Measurements from ENCODE around the gene YIPF4.
"Not testable (repeated sequence)": the region's sequence is repeated elsewhere in the genome, so short reads cannot be mapped to it uniquely, and the experiment has no call there.

The YIPF4 gene

GRCh38 chr2:32278478-32278853, 762 bp downstream of the YIPF4 start:
- no peak for TF ChIP-seq CTCF (IDR thresholded peaks at IDR 0.05; ENCODE audit: low read depth, low read length, missing control alignments)
- DNase-seq (ENCODE audit: low read depth) = no peak
- peak overlapping the region; percentile 100 for H3K4me3 ChIP-seq (ENCODE audit: low read depth, low read length)

DNA sequence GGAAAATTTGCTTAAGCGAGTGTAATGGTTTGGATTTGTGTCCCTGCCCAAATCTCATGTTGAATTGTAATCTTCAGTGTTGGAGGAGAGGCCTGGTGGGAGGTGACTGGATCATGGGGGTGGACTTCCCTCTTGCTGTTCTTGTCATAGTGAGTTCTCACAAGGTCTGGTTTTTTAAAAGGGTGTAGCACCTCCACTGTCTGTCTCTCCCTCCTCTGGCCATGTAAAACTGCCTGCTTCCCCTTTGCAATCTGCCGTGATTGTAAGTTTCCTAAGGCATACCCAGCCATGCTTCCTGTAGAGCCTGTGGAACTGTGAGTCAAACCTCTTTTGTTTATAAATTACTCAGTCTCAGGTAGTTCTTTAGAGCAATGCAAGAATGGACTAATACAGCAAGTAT, 6.6 kb downstream of the YIPF4 start:
- no peak overlapping the region for H3K4me3 ChIP-seq (ENCODE audit: low read depth, low read length)
- TF ChIP-seq CTCF (IDR thresholded peaks at IDR 0.05; ENCODE audit: low read depth, low read length, missing control alignments) = no peak
- no peak for DNase-seq (ENCODE audit: low read depth)

DNA sequence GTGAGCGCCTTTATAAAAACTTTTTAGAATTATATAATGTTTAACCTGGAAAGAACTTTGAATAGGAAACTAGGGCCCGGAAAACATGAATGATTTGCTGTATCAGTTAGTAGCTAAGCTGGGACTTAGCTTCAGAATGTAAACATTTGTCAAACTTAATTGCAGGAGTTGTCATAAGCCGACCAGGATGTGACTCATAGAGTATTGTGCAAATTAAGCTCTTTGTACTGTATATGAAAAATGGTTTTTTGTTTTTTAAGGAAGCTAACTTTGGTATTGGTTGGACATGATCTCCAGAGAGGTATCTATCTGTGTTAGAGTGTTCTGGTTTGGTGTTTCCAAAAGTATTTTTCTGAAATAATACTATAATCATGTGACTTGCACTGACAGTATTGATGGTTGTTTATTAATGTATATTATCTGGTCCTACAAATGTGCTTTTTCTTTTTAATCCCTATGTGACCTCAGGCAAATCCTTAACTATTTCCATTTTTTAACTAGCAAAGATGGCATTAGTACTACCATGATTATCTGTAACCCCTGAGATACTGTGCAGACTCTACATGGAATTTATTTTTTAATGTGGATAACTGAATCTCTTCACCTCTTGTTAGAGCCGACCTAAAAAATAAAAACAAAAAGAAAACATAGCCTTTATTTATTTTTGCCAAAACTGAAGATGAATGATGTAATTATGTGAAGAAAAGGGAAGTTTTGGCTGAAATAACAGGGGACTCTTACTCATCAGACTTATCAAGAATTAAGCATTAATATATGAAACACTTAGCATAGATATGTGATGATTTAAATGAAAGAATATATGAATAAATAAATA, 11.7 kb downstream of the YIPF4 start:
- no peak for DNase-seq (ENCODE audit: low read depth)
- no peak overlapping the region for H3K4me3 ChIP-seq (ENCODE audit: low read depth, low read length)
- TF ChIP-seq CTCF (IDR thresholded peaks at IDR 0.05; ENCODE audit: low read depth, low read length, missing control alignments) = no peak

- DNase-seq (ENCODE audit: low read depth) = no peak
- H3K4me3 ChIP-seq (ENCODE audit: low read depth, low read length) = no peak overlapping the region
- no peak for TF ChIP-seq CTCF (IDR thresholded peaks at IDR 0.05; ENCODE audit: low read depth, low read length, missing control alignments)
These were observed 12.3 kb downstream of the YIPF4 start for GRCh38 chr2:32290000-32290339.

DNA sequence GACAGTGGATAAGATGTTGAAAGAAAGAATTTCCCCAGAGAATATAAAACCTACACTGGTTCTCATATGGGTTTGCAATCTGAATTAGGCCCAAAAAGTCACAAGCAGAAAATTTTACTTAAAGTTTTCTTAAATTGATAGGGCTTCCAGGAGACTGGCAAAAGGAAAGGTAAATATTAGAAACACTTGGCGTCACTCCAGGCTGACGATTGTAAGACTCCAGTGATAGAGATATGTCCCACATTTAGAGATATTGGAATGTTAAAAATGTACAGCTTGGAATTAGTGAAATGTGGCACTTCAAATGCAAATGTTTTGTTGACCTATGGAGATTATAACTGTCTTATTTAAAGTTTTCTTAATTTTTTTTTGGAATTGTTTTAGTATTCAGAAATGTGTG, 14.0 kb downstream of the YIPF4 start:
- DNase-seq (ENCODE audit: low read depth) = no peak

GRCh38 chr2:32293493-32293892, 15.8 kb downstream of the YIPF4 start:
- H3K4me3 ChIP-seq (ENCODE audit: low read depth, low read length); DNase-seq (ENCODE audit: low read depth): not testable (repeated sequence)

More for the DNA sequence above, 14.0 kb downstream of the YIPF4 start:
- no peak overlapping the region for H3K4me3 ChIP-seq (ENCODE audit: low read depth, low read length)
- TF ChIP-seq CTCF (IDR thresholded peaks at IDR 0.05; ENCODE audit: low read depth, low read length, missing control alignments) = no peak

GRCh38 chr2:32293966-32294562, 16.4 kb downstream of the YIPF4 start:
- H3K4me3 ChIP-seq (ENCODE audit: low read depth, low read length) = not testable (repeated sequence)

DNA sequence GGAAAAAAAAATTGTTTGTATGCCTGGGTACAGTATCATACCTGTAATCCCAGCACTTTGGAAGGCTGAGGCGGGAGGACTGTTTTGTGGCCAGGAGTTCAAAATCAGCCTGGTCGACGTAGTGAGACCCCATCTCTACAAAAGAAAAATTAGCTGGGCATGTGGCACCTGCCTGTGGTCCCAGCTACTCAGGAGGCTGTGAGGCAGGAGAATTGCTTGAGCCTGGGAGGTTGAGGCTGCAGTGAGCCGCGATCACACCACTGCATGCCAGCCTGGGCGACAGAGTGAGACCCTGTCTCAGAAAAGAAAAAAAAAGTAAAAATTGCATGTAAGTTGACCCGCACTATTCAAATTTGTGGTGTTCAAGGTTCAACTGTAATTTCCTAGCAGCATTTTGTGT, 32.9 kb downstream of the YIPF4 start:
- TF ChIP-seq CTCF (IDR thresholded peaks at IDR 0.05; ENCODE audit: low read depth, low read length, missing control alignments) = no peak
- no peak overlapping the region for H3K4me3 ChIP-seq (ENCODE audit: low read depth, low read length)
- no peak for DNase-seq (ENCODE audit: low read depth)

More at GRCh38 chr2:32293966-32294562, 16.4 kb downstream of the YIPF4 start:
- not testable (repeated sequence) for DNase-seq (ENCODE audit: low read depth)

All from GM12864 (cell line).